HepG2 (cell line): Measurements from ENCODE around the gene GIPC1. TPM values are rescaled to one million over a fixed set of nuclear protein-coding genes. Genes with fewer than 3 reads are reported as not detected.

Experiments
- ATF4 ChIP-seq, 2 experiments: fragments of 450-650 bp in 1 of 2; sonication (generic) in 1 of 2; formaldehyde crosslinking; IDR thresholded peaks; 2 replicates each; pipeline versions ENCODE4 v1.5.0 to v1.8.0; 2020 to 2022; ENCODE audit warnings: mild to moderate bottlenecking in 1 of 2, missing genetic modification reagents in 1 of 2
- BCL6 ChIP-seq: IDR thresholded peaks from 2 replicates; pipeline ENCODE4 v1.6.1; 2016; ENCODE audit warnings: missing genetic modification reagents, missing compliant biosample characterization
- CEBPG ChIP-seq: IDR thresholded peaks from 2 replicates; pipeline ENCODE4 v1.6.1; 2016
- CREM ChIP-seq, 2 experiments: sonication (generic) in 1 of 2; formaldehyde crosslinking in 1 of 2; IDR thresholded peaks; 2 replicates each; pipeline versions ENCODE4 v1.4.0 to v1.6.1; 2016 to 2020; ENCODE audit warnings: antibody characterized with exemption in 1 of 2, mild to moderate bottlenecking in 1 of 2, missing genetic modification reagents in 1 of 2
- EZH2 ChIP-seq: conservative IDR thresholded peaks from 2 replicates; pipeline ENCODE4 v1.6.1; 2012; ENCODE audit warnings: mild to moderate bottlenecking, low read depth, low read length, moderate library complexity
- FOXA3 ChIP-seq: IDR thresholded peaks from 2 replicates; pipeline ENCODE4 v1.6.1; 2016; ENCODE audit warnings: missing genetic modification reagents, missing compliant biosample characterization
- FOXC1 ChIP-seq: sonication (generic); formaldehyde crosslinking; IDR thresholded peaks from 2 replicates; pipeline ENCODE4 v1.8.0; 2022; ENCODE audit warnings: mild to moderate bottlenecking, missing genetic modification reagents, borderline replicate concordance
- GABPA ChIP-seq, 2 experiments: IDR thresholded peaks; 2 replicates each; pipeline ENCODE4 v1.6.1; 2011 to 2016; ENCODE audit warnings: low read depth in 2 of 2, low read length in 1 of 2, missing biosample characterization in 1 of 2, missing genetic modification characterization in 1 of 2
- GATA4 ChIP-seq: sonication (generic); IDR thresholded peaks from 2 replicates; pipeline ENCODE4 v1.6.1; 2016; ENCODE audit warnings: antibody characterized with exemption, low read depth, borderline replicate concordance
- HNF4A ChIP-seq: sonication (generic); formaldehyde crosslinking; IDR thresholded peaks from 2 replicates; pipeline ENCODE4 v1.4.0; 2020; ENCODE audit warnings: missing genetic modification reagents
- KAT8 ChIP-seq: IDR thresholded peaks from 2 replicates; pipeline ENCODE4 v1.6.1; 2016; ENCODE audit warnings: missing genetic modification reagents, missing compliant biosample characterization
- PAXIP1 ChIP-seq: sonication (generic); formaldehyde crosslinking; conservative IDR thresholded peaks from 2 replicates; pipeline ENCODE4 v1.4.0; 2020; ENCODE audit warnings: mild to moderate bottlenecking, missing genetic modification reagents, moderate library complexity
- PLRG1 ChIP-seq: fragments of 450-650 bp; conservative IDR thresholded peaks from 2 replicates; pipeline ENCODE4 v1.6.1; 2016
- RXRA ChIP-seq: sonication (generic); formaldehyde crosslinking; IDR thresholded peaks from 2 replicates; pipeline ENCODE4 v1.5.1; 2020; ENCODE audit warnings: missing genetic modification reagents
- SOX6 ChIP-seq, 2 experiments: fragments of 450-650 bp in 1 of 2; sonication (generic) in 1 of 2; formaldehyde crosslinking in 1 of 2; IDR thresholded peaks; 2 replicates each; pipeline versions ENCODE4 v1.4.0 to v1.6.1; 2017 to 2020; ENCODE audit warnings: antibody characterized with exemption in 1 of 2, mild to moderate bottlenecking in 1 of 2, missing genetic modification reagents in 1 of 2
- ZNF770 ChIP-seq: sonication (generic); formaldehyde crosslinking; IDR thresholded peaks from 2 replicates; pipeline ENCODE4 v1.5.0; 2020; ENCODE audit warnings: mild to moderate bottlenecking, missing genetic modification reagents
- ZNF792 ChIP-seq: IDR thresholded peaks from 2 replicates; pipeline ENCODE4 v1.6.1; 2016
- polyA plus RNA-seq, 8 experiments: library from polyadenylated mRNA; depleted of rRNA in 3 of 8; stranded (reverse) in 7 of 8; unstranded in 1 of 8; fragments of >200 nt; fragmentation: Illumina TruSeq in 4 of 8; extraction: Trizol in 4 of 8; gene quantifications; 2 replicates each; pipeline versions ENCODE4 v1.2.1 to v1.2.3, GENCODE V29; 2011 to 2016; ENCODE audit warnings: low read depth in 4 of 8, missing spikeins in 1 of 8, mixed read lengths in 1 of 8; ENCODE audit not compliant: insufficient read depth in 1 of 8
- total RNA-seq, 5 experiments: library from RNA; depleted of rRNA; stranded (reverse); fragments of >200 nt; fragmentation: Illumina TruSeq; extraction: Trizol; gene quantifications; 2 replicates each; pipeline ENCODE4 v1.2.3, GENCODE V29; 2016; ENCODE audit warnings: low read depth in 1 of 5

GIPC1 gene
- total and polyA plus RNA-seq, 2 of the 13 experiments (the other 11 are each of a cell fraction or from before 2014, with no cell fraction given) = 27.1 to 48.1 TPM

GRCh38 chr19:14502334-14503092 is 6.6 kb upstream of the GIPC1 start (continued):
- 0 out of 2 replicates have a peak, but pooled peaks have one; percentile 30 for TF ChIP-seq PAXIP1 (CRISPR knock-in tag)
- no peak for TF ChIP-seq SOX6 (IDR thresholded peaks at IDR 0.05)
- TF ChIP-seq SOX6 (CRISPR knock-in tag; IDR thresholded peaks at IDR 0.05) = peak; percentile 76
- no peak for TF ChIP-seq GABPA (IDR thresholded peaks at IDR 0.05; ENCODE audit: low read depth, low read length)
- TF ChIP-seq GABPA (CRISPR knock-in tag; IDR thresholded peaks at IDR 0.05; ENCODE audit: low read depth) = no peak
- peak; percentile 23; the same call in 1 of the 2 replicates for TF ChIP-seq CREM (IDR thresholded peaks at IDR 0.05)
- no peak for TF ChIP-seq CREM (CRISPR knock-in tag; IDR thresholded peaks at IDR 0.05)
- no peak for TF ChIP-seq GATA4
- peak; percentile 72 for TF ChIP-seq ZNF770 (CRISPR knock-in tag)
- 0 out of 2 replicates have a peak, but pooled peaks have one; percentile 21 for TF ChIP-seq RXRA
- 0 out of 2 replicates have a peak, but pooled peaks have one; percentile 16 for TF ChIP-seq KAT8 (CRISPR knock-in tag)
- TF ChIP-seq CEBPG = peak; percentile 92
- TF ChIP-seq ZNF792 (CRISPR knock-in tag) = no peak
- TF ChIP-seq BCL6 (CRISPR knock-in tag) = peak; percentile 27; the same call in 1 of the 2 replicates
- peak; percentile 62; the same call in 1 of the 2 replicates for TF ChIP-seq FOXA3
- 0 out of 2 replicates have a peak, but pooled peaks have one; percentile 14 for TF ChIP-seq HNF4A (CRISPR knock-in tag)
- TF ChIP-seq EZH2 = no peak
- peak in 1 of 2 experiments; percentile 69; a peak in 2 of 4 replicates for TF ChIP-seq ATF4 (CRISPR knock-in tag; IDR thresholded peaks at IDR 0.05)
- TF ChIP-seq FOXC1 (CRISPR knock-in tag) = peak; percentile 43; the same call in 1 of the 2 replicates
- TF ChIP-seq PLRG1 = no peak
